Activated CD4-positive, alpha-beta T cell treated with anti-CD3 and anti-CD28 coated beads, Interleukin-2, amount 50 U/mL, for 4 hours (primary cell): ENCODE measurements around the gene AGBL4.
"Not testable (repeated sequence)": the region's sequence is repeated elsewhere in the genome, so short reads cannot be mapped to it uniquely, and the experiment has no call there.

Source experiments
- DNase-seq, 2 experiments: peaks; one replicate each; pipeline ENCODE4 v3.0.0-alpha.2; 2020

The AGBL4 gene

DNA sequence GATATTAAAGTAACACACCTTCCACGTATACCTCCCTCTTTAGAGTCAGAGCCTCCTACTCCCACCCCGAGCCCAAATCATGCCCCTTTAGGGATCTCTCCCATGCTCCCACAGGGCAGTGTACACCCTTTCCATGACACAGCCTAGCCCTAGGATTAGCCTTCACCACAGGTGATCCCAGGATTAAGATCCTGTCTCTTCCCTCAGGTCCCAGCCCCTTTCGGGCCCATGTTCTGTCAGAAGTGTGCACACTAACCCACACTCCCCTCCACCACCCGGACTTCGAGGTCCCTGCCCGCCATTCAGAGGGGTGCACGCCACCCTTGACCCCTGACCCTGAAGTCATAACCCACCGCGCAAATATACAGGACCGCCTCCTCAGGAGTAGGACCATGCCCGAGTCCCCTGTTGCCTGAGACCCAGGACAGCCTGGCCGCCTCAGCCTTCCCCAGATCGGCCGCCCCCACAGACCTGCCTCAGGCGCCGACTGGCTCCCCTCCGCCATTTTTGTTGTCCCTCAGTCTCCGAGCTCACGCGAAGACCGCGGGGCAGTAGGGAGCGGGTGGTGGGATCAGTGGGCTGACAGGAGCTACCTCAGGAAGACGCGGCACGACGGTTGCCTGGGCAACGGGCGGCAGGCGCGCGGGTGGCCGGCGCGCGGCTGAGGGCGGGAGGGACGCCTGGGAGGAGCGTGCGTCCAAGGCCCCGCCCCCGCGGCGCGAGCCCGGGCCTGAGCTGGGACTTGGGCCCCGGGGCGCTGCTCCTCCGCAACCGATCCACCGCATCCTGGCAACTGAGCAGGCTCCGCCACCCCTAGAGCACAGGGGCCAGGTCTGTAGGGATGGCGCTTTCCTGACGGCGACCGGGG, at the start of gene AGBL4:
Gene AGBL4, minus strand, starts transcription at position 663 of the 868 bp plus-strand sequence.
- DNase-seq: no peak

DNA sequence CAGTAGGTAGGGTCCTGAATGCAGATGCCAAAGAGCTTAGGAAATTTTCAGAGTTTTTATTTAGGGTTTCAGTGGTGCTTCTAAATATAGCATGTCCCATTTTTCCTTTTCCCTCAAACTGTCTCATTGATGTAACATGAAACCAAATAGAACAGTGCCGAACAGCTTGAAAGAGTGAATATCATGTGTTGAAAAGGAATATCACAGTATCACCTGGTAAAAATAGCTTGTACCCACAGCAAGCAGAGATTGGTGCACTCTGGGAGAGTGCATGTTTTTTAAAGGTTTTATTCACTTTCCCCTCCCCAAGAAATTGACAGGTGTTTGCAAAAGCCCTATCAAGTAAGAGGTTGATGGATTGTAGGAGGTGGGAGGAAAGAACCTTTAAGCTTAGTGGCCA, 43.1 kb upstream of the AGBL4 start:
- no peak for DNase-seq

DNA sequence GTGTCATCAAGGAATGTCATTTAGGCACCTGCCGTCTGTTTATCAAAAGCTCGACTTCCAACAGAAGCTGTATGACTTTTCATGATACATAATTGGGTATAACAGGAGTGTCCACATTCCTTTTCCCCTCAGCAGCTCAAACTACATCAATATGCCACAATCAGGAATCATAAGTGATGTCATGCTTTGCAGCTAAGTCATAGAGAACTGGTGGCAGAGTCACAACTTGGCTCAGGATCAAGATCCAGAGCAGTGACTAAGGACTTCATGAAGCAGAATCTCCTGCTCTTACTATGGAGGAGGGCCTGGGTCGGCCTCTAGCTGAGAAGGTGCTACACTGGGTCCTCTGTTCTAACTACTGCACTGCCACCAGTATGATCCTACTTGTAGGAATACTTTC, 36.5 kb upstream of the AGBL4 start:
- DNase-seq: no peak

DNA sequence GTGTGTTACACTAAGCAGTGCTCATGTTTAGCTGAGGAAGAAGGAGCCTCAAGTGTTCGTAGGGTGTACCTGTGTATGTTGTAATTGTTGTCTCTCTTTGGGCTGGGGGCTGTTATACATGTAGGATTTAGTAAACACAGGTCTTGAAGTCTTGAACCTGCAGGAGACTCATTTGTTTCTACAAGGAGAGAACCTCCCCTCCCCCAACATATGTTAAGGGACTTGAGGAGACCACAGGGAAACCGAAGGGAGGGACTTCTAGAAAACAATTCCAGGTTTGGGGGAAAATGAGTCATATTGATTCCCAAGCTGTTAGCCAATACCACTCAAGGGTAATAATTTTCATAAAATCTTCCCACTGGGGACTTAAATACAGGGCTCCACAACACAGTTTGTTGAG, 25.0 kb upstream of the AGBL4 start:
- no peak for DNase-seq

DNA sequence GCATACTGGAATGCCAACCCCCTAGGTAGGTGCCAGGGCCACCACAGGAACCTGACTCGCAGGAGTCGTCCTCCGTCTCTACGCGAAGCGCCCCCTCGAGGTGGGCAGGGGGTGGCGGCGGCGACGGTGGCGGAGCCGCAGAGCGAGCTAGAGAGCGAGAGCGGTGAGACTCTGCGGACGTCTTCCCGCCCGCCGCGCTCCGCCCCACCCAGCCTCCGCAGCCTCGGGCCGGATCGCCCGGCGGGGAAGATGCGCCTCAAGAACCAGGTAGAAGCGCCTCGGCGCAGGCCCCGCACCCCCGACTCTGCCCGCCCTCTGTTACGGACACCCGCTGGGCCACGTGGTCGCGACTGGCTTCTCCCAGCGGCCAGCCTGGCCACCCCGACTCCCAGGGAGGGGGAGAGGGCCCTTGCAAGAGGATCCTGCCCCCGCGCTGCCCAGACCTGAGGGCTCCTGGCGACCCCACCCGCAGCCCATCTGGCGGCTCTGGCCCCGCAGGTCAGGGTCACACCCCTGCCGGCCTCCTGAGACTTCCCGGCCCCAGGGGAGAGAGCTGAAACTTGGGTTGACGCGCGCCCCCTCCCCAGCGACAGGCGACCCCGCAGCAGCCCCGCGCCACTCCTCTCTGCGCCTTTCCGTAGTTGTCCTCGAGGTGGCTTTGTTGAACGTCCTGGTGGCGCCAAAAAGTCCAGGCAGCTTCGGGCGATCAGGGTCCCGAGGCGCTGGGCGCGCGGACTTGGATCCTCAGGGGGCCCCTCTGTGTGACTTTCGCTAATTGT, 24.4 kb upstream of the AGBL4 start:
- DNase-seq: no peak

DNA sequence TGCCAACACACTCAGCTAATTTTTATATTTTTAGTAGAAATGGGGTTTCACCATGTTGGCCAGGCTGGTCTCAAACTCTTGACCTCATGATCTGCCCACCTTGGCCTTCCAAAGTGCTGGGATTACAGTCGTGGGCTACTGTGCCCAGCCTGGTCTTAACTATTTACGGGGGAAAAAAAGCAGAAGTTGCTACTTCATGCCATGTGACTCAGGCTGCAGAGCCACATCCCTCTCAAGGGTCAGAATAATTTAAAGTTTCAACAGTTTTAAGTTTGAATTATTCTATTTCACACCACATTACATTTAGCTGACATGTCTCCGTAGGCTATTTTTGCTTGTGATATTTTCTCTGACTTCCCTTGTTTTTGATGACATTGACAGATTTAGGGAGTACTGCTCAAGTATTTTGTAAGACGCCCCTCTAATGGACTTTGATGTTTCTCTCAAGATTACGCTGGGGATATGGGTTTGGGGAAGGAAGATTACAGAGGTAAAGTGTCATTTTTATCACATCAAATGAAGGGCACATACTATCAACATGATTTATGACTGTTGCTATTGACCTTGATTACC, 14.6 kb upstream of the AGBL4 start:
- DNase-seq: no peak

DNA sequence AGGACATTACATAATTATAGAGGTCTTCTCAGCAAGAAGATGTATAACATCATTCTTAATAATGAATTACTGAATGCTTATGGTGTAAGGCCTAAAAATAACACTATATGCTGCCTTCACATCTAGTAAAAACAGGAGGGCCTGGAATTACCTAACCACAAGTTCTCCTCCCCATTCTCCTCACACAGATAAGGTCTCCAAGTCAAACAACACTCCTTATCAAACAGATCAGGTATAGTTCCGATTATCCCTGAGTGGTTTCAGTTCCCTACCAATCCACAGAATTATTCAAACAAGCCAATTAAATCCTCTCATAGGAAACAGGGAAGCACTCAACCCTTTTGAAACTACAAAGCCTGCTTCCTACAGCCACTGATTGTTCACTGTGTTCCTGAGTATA, 4.0 kb upstream of the AGBL4 start:
- no peak for DNase-seq

DNA sequence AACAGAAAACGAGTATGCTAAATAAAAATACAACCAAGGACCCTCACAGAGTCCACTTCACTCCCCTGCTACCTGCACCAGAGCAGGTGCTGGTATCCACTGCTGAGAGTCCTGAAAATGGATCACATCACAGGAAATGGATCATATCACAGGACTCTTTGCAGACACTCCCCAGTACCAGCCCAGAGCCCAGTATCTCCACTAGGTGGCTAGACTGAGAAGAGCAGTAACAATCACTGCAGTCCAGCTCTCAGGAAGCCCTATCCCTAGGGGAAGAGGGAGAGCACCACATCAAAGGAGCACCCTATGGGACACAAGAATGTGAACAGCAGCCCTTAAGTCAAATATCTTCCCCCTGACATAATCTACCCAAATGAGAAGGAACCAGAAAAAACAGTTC, 28.0 kb downstream of the AGBL4 start:
- no peak for DNase-seq

DNA sequence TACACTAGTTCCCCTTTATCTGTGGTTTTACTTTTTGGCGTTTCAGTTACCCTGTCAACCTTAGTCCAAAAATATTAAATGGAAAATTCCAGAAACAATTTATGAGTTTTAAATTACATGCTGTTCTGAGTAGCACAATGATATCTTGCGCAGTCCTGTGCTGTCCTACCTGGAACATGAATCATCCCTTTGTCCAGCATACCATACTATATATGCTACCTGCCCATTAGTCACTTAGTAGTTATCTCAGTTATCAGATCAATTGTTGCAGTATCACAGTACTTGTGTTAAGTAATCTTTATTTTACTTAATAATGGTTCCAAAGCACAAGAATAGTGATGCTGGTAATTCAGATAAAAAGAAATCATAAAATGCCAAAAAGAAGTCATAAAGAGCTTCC, 52.7 kb downstream of the AGBL4 start:
- no peak for DNase-seq

DNA sequence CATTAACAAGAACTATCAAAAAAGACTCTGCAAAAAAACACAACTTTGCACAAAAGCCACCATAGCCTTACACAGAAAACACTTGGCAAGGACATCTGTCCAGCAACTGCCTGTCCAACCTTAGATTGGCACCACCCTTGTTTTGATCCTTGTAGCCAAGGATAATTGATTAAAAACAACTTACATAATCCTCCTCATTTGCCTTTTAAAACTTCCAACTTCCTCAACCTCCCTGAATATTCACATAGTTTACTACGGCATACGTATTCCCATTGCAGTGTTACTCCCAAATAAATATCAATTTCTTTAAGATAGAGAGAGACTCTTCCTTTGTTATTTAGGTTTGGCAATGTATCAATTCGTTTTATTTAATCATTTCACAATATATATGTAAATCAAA, 72.4 kb downstream of the AGBL4 start:
- no peak for DNase-seq

DNA sequence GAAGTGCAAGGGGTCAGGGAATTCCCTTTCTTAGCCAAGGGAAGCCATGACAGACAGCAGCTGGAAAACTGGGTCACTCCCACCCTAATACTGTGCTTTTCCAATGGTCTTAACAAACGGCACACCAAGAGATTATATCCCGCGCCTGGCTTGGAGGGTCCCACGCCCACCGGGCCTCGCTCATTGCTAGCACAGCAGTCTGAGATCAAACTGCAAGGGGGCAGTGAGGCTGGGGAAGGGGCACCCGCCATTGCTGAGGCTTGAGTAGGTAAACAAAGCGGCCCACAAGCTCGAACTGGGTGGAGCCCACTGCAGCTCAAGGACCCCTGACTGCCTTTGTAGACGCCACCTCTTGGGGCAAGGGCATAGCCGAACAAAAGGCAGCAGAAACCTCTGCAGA, 108.5 kb downstream of the AGBL4 start:
- not testable (repeated sequence) for DNase-seq

DNA sequence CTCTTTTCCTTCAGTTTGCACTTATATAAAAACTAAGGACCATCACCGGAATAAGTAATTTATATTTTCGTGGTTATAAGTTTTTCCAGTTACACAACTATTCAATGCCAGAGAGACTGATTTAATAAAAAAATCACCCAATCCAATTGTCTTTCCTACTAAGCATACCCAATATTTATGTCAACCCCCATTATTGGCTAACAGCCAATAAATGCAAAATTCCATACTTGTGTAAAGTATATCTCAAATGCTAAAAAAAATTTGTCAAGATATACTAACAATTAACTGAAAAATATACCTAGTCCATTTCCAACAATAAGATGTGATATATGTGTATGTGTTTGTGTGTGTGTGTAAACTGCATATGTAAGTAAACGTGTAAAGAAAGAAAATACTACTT, 117.4 kb downstream of the AGBL4 start:
- no peak for DNase-seq

DNA sequence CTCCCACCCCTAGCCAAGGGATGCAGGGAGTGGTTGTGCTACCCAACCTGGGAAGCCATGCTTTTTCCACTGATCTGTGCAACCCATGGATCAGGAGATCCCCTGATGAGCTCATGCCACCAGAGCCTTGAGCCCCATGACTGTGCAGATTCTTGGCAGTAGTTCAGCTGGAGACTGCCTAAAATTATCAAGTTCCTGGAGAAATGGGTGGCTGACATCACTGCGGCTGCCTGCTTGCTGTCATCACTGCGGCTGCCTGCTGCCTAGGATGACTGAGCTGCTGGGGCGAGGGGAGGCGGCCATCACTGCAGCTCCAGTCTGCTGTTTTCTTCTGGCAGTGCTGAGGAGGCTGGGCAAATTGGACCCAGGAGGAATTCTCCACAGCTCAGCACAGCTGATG, 159.2 kb downstream of the AGBL4 start:
- no peak for DNase-seq

DNA sequence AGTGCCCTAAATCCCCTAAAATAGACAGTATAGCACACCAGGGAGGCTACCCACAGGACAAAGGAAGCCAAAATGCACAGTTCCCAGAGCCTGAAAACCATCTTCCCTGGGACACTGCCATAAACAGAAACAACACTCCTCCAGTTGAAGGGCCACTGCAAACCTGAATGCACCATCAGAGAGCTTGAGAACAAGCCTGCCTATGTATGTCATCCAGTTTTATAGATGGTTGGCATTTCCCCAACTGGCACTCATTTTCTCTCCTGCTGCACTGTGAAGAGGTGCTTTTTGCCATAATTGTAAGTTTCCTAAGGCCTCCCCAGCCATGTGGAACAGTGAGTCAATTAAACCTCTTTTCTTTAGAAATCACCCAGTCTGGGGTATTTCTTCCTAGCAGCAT, 169.0 kb downstream of the AGBL4 start:
- no peak for DNase-seq

DNA sequence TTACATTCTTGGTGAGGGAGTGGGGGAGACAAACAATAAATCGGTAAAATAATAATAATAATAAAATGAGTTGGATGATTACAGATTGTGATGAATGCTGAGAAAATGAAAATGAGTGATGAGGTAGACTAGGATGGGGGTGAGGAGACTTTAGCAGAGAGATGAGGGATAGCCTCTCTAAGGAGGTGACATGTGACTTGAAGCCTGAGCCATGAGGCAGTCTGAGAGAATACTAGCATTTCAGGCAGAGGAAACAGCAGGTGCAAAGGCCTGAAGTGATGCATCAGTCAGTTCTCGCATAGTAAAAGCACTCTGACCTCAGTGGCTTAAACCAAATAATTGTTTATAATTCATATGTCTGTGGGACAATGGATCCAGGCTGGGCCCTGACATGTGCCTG, 181.2 kb downstream of the AGBL4 start:
- no peak for DNase-seq

DNA sequence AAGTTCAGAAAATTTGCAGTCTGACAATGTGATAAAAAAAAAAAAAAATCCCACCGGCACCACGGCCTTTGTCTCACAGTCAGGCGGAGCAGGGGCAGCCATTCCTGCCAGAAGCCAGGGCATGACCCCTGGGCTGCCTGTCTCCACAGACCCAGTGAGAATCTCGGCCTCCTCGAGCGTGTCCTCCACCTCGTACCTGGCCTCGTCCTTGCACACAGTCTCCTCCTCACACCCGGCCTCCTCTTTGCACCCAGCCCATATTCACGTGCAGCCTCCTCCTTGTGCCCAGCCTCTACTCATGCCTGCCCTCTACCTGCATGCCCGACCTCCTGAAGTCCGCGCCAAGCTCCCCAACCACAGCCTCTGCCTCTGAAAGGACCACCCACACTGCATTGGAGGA, 182.0 kb downstream of the AGBL4 start:
- DNase-seq: no peak

DNA sequence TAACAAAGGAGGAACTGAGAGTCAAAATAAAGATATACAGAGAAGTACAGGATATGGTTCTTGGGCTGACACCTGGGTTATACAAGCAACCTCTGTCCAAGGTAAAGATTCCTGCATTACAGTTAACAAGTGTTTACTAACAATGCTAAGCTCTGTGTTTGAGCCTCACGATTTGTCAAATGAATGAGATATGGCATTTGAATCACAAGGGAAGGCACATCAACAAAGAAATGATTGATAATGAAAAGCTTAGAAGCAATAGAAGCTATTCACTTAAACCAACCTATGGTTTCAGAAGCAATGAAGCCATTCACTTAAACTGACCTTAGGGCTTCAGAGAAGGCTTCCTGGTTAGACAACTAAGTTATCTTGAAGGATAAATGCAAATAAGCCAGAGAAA, 199.5 kb downstream of the AGBL4 start:
- no peak for DNase-seq

DNA sequence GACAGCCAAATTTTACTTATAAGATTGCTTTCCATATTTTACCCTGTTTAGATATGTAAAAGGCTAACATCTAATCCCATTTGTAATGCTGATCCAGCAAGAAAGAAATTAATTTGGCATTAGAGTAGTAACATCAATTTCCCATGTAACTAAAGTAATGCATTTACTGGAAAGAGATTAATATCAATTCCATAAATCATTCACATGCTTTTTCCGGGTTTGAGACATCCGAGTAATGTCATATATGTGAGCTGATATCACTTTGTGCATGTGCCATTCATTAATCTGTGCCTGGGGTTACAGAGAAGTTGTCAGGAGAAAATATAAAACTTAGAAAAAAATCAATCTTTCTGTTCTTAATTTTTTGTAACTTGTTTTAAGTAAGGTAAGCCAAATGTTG, 206.1 kb downstream of the AGBL4 start:
- DNase-seq: no peak

DNA sequence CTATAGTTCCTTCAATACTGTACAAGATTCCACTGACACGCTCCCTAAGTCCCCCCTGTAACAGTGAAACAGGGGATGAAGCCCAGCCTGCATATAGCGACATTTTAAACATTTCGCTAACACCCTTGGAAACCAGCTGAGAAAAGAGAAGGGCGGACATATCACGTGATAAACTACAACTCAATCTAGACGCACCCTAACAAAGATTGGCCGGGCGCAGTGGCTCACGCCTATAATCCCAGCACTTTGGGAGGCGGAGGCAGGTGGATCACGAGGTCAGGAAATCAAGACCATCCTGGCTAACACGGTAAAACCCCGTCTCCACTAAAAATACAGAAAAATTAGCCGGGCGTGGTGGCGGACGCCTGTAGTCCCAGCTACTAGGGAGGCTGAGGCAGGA, 236.7 kb downstream of the AGBL4 start:
- not testable (repeated sequence) for DNase-seq

DNA sequence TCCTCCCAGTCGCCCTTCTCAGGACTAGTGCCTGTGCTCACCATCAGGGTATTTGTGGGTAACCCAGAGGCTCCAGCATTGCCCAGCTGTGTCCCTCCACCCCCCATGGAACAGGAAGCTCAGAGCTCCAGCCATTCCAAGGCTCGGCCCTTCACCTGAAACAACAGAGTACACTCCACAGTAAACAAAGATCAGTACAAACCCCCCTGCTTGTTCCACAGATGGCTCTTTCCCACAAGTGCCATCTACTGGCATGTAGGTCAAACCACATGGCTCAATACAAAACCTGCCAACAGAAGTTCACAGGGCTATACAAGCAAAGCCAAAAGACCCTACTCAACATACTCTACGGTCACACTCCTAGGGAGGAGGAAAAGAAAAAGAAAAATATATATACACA, 258.7 kb downstream of the AGBL4 start:
- no peak for DNase-seq

DNA sequence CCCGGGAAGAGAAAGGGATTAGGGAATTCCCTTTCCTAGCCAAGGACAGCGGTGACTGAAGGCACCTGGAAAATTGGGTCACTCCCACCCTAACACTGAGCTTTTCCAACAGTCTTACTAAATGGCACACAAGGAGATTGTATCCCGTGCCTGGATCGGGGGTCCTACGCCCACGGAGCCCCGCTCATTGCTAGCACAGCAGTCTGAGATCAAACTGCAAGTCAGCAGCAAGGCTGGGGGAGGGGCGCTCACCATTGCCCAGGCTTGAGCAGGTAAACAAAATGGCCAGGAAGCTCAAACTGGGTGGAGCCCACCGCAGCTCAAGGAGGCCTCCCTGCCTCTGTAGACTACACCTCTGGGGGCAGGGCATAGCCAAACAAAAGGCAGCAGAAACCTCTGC, 285.6 kb downstream of the AGBL4 start:
- DNase-seq: not testable (repeated sequence)

DNA sequence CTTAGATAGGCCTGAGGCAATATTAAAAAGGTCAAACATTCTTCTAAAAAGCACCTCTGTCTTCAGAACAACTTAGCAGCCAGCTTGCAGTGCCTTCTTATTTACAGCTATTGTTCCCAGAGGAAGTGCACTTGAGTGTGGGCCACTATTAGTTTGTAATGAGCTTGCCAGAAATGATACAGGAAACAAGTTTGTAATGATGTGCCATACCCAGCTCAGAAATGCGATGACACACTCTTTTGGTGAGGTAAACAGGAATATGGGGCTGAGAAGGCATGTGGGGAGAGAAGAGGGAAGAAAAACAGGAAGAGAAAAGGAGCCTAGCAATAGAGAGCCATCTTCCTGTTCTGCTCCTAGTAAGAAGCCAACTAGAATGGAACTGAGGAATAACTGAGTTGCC, 295.4 kb downstream of the AGBL4 start:
- DNase-seq: no peak

DNA sequence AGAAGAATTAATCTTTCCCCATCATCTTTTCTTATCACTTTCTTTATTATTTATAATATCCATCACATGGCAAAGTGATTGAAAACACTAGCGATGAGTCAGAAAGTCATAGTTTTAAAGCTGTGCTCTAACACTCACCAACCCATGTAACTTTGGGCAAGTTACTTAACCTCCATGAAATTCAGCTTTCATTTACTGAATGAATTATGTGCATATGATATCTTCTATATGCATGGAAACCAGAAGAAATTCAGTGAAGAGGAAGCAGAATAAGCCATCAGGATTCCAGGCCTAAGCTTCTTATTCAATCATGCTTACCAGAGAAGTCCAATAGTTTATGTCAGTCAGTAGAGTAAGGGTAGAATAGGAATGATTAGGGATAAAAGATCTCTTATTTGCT, 300.1 kb downstream of the AGBL4 start:
- DNase-seq: no peak

DNA sequence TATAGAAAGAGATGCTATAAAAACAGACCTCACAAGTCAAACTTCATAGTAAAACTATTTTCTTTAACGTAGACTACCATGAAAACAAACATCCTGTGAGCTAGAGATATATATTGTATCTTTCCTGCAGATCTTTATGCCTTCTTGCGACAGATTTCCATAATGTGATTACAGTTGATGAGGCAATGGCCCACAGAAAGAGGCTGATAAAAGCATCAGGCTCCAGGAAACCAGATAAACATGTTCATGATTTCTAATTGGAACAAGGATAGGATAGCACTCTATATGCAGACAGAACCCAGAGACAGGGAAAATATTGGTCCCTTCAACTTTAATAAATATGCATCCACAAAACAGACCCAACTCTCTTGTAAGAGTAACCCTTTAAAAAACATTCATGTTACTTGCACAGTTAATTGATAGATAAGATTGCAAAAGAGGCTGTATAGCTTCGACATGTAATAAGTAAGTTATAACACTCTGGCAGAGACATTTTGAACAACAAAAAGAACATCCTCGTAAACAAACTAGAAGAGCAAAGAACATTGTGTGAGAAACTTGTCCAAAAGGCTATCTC, 329.4 kb downstream of the AGBL4 start:
- DNase-seq: no peak
